HPDE6-E6E7 (cell line): ENCODE results near the gene ACTRT3.
"Not testable (repeated sequence)": the region's sequence is repeated elsewhere in the genome, so short reads cannot be mapped to it uniquely, and the experiment has no call there.

Source experiments
- DNase-seq: peaks from one replicate; pipeline ENCODE4 v3.0.0; 2011; ENCODE audit warnings: missing footprints; ENCODE audit errors: extremely low spot score

ACTRT3 gene

DNA sequence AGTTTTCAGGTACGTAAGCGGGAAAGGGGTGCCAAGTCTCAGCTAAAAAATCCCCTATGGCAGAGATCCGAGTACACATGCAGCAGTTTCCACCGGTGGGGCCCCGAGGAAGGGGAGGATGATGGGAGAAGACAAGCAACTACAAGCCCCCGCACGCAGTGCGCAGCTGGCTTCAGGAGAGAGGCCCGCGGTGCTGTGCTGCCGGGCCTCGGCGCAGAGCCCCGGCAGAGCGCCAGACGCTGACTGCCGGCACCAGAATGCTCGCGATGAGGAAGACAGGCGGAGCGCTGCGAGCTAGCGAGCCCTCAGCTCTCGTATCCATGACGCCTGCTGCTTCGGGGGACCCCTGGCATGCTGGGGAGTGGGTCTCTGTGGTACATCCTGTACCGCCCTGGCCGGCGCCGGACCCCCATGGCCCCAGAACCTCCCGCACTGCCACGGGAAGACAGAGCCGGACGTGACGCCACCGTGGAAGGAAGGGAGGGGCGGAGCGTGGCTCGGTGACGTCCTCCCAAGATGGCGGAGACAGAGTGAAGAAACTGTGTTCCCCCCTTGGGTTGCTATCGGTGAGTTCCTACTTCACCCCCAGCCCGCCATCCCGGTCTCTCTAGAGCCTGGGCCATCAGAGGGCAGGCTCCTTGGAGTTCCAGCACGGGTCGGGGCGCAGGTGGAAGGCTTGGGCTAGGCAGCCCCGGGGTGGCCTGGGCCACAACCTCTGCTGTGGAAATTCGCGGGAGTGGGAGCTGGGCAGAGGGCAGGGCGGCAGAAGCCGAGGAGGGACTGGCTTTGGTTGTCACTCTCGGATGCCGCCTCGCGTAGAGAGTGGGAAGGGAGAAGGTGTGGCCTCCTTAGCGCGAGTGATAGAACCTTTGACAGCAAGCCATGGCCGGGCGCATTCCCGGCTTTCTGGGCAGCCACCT is 3.8 kb upstream of the ACTRT3 start, which contains the start of gene MYNN:
Gene MYNN, plus strand, starts transcription at position 500 of the 920 bp plus-strand sequence. CDS start 900 bp downstream, outside the sequence.
- DNase-seq: no peak

DNA sequence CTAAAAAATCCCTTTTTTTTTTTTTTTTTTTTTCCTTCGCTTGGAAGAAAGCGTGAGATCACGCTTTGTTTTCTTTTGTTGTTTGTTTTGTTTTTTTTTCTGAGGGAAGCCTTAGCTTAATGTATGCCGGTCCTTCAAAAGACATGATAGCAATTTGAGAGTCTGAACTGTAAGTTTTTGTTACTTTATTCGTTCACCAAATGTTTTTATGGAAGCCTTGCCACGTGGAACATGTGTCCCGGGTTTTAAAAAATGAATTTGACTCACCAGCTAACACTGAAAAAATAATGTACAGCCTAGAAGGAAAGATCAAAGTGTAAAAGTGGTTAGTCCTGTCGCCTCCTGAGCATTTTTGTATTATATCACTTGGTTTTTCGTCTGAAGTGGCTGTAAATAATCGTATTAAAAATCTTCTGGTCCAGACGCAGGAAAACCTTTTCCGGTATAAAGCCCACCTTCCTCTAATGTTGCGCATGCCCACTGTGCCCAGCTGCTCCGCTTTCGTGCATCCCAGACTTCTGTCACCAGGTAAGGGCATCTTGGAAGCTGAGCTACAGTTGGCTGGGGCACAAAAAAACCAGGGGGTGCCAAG is 3.0 kb upstream of the ACTRT3 start:
- DNase-seq: no peak

DNA sequence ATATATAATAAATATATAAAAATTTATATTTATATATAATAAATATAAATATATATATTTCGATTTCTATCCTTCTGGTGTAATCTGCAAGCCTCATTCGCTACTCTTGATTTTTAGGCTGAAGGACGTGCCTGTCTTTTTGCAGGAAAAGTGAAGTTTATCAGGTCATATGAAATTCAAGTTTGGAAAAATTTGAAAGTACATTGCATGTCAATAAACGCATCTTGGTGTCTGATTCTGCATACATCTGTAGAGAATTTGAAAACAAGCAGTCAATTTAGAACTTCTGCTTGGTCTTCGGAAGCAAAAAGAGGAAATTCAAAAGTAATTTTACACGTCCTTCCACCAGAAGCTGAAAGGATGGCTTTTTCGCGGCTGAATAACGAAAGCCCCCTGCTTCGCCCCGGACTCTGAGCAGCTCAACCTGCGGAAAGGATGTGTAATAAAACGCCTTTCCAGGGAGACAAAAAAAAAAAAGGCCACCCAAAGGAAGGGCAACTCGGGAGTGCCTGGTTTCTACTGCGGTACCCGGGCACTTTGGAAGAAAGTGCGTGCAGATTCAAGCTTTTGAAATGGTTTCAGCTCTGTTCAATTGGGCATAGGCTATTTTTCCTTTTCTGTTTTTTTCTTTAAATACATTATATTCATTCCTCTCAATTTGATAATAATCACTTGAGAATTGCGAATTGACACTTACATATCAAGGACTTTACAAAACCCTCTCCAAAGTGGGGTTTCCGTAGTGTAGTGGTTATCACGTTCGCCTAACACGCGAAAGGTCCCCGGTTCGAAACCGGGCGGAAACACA is 2.3 kb upstream of the ACTRT3 start:
- DNase-seq: no peak

DNA sequence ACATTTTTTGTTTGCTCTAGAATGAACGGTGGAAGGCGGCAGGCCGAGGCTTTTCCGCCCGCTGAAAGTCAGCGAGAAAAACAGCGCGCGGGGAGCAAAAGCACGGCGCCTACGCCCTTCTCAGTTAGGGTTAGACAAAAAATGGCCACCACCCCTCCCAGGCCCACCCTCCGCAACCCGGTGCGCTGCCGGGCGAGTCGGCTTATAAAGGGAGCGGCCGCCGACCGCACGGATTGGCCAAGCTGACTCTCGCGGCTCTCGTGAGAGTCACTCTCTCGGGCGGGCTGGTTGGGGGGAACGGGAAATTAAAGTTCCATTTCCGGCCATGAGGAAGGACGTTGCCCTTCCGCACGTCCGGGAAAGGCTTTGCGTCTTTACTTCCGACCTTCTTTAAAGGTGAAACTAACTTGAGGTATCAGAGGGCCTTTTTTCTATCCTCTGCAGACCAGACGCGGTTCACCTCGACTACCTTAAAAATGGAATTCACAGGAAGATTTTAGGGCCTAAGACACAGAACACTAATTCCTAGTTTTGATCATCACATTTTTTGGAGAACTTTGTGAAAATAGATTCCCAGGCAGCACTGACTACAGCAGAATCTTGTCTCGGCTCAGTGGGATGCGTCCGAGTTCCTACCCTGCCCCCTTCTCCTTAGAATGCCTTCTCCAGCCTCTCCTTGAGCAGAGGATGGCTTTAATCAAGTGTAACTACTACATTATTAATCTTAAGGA is 4.3 kb downstream of the ACTRT3 start, which contains the start of gene TERC:
Gene TERC, minus strand, starts transcription at position 179 of the 731 bp plus-strand sequence.
- DNase-seq: no peak

DNA sequence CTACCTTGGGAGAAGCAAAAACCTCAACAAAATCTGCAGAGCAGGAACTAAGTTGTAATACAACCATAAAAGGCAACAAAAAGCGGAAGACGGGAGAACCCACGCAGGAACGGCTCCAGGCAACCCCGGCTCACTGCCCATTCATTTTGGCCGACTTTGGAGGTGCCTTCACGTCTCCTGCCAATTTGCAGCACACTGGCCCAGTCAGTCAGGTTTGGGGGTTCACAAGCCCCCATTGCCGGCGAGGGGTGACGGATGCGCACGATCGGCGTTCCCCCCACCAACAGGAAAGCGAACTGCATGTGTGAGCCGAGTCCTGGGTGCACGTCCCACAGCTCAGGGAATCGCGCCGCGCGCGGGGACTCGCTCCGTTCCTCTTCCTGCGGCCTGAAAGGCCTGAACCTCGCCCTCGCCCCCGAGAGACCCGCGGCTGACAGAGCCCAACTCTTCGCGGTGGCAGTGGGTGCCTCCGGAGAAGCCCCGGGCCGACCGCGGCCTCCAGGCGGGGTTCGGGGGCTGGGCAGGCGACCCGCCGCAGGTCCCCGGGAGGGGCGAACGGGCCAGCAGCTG is 5.0 kb downstream of the ACTRT3 start:
- DNase-seq: no peak

DNA sequence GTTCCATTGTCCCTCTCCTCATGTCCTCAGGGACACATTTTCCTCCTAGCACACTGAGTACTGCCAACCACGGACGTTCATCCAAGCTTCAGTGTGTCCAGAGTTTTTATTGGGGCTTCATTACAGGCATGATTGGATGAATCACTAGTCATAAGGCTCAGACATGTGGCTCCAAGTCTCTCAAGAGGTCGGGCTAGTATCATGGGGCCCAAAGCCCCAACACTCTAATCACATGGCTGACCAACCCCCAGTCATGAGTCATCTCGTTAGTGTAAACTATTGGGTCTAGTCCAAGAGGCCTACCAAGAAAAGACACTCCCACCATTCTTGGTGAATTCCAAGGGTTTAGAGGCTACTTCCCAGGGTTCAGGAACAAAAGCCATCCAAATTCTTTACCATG is 8.9 kb downstream of the ACTRT3 start:
- DNase-seq: no peak

DNA sequence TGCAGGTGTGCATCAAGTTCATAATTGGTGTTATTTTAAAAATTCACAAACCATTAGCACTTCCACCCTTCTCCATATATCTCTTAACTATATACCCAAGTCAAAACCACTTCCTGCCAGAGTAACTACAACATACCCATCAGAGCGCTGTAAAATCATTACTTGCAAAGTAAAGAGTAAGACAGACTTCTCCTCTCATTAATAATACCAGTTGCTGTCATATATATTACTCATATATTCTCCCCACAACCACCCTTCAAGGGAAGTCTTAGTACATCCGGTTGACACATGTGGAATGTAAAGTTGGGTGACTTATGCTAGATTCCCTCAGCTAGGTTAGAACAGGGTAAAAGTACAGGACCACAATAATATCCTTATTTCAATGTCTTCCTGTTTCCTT is 10.1 kb downstream of the ACTRT3 start:
- no peak for DNase-seq

DNA sequence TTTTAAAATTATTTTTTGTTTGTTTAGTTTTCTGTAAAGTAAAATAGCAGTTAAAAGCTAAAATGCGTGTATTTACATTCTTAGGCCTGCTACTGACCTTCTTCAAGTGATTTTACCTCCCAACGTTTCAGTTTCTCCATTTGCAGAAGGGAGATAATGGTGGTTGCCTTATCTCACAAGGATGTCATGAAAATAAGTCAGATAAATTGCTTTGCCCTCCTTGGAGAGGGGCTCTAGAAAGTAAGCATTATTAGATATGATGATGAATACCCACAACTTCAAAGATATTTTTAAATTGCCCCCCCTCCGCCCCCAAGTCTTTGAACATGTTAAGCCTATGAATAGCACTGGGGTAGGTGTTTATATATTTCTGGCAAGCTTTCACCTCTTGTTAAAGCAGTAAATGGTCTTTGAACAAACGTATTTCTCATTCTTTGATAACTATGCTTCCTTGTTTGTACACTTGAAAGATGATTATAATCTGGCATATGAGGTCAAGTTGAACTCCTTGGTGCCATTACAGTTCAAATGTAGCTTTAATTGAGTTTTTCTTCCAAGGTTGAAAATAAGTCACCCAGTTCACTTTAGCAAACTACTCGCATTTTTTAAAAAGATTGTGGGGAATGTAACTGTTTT is 10.9 kb downstream of the ACTRT3 start:
- DNase-seq: no peak

DNA sequence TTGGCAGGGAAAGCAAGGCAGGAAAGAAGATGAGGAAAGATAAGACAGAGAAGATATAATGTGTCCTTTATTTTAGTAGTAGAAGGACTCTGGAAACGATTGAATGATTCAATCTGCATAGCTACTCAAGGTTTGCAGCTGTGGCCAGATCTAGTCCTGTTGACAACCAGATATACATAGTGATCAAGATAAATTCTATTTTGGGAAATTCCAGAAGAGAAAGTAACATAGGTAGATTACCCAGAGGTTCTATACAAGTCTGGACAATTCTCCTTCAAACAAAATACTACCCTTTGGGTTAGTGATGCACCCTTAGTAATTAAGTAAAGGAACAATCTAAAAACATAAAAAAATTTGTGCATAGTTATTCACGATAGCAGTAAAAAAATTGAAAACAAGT is 13.9 kb downstream of the ACTRT3 start:
- DNase-seq: no peak

DNA sequence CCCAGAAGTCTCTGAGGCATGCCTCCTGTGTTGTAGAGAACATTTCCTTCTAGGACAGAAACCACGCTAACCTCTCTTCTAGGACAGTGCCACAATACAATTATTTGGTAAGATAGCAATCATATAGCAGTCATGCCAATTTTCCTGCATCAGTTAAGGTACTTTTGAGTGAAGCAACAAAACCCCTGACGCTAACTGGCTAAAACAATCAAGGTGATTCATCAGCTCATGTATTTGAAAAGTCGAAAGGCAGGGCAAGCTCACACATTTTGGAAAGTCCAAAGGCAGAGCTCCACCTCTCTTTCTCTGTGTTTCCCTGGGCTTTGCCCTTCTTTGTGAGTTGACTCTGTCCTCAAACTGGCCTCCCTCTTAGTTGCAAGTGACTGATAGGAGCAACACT is 14.7 kb downstream of the ACTRT3 start:
- DNase-seq: no peak

DNA sequence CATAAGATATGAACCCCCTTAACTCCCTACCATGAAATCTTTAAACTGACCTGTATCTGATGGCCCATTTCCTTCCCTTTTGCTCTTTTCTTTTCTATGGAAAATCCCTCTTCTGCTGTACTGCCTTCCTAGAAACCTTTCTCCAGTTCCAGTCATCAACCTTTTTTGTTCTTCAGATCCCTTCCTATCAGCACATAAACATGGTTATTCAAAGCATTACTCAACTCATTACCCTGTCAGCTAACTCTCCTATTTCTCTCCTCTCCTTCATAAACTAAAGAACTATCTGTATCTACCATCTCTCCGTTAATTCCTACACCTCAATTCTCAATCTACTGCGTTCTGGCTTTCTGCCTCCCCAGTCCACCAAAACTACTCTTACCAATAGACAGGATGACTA is 17.5 kb downstream of the ACTRT3 start:
- DNase-seq: no peak

DNA sequence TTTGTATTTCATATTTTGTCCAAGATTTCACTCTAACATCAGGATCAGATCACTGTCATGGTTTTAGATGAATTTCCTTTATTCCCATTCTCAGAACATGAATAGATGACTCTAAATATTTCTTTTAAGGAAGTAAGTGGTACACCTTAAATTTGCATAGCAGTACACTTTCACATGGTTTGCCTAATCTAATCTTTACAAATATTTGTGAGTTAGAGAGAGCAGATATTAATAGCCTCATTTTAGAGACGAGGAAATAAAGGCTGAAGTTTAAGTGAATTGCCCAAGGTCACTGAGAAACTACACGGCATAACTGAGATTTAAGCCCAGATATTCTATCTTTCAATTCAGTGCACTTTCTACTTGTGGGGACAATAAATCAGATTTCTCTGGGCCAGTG is 18.7 kb downstream of the ACTRT3 start:
- DNase-seq: no peak

DNA sequence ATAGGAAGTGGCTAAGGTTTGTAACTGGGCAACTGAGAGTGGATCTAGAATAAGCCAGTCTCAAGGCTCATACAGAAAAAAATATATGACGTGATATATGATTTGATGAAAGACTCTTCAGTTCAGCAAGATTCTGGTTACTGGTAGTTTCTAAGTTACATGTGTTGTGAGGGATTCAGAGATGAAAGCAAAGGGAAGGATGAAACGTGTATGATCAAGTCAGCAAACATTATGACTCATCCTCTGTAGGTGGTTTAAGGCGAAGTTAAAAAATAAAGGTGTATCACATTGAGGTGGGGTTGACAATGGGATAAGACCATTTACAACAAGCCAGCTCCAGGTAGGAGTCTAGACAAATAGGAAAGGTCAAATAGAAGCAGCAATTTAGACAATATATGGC is 20.7 kb downstream of the ACTRT3 start:
- no peak for DNase-seq

DNA sequence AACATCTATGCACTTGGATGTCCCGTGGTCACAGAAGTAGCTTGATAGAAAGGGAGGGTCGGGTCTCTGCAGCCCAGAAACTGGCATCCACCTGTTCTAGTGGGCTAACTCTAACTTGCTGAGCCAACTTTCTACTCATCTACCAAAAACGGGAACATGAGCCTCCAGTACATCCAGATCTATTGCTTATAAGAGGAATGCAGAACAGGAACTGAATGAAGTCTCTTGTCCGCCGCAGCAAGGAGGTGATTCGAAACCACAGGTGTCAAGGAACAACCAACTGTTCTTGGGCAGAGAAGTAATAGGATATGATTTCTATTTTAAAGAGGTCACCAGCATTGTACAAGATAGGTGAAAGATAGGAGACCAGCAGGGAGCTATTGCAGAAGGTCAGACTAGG is 22.4 kb downstream of the ACTRT3 start:
- no peak for DNase-seq

DNA sequence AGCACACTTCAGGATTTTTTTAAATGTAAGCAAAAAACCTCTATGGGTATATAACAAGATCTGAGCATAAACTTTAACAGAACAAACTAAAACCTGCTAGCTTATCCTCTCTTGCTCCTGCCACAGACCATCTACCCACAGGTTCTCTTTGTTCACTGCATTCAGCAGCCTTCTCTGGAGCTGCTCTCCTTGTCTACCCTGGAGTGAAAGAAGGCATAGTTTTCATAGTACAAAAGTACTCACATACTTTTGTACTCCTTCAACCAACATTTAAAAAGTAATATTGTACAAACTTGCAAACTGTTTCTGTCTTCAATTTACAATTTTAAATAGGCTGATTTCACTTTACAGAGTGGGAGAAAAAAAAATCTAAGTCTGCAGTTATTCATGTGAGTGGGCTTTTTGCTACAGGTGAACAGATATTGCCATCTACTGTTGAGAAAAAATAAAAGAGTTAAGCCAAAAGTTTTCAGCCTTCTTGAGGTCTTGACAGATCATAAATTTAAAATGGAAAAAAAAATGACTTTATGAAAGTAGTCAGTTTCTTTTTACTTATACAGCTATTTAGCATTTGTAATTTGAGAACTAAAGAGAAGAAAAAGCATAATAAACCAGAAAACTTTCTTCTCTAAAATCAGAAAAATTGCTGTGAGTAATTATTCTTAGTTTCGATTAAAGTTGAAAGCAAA is 24.9 kb downstream of the ACTRT3 start:
- DNase-seq: no peak

DNA sequence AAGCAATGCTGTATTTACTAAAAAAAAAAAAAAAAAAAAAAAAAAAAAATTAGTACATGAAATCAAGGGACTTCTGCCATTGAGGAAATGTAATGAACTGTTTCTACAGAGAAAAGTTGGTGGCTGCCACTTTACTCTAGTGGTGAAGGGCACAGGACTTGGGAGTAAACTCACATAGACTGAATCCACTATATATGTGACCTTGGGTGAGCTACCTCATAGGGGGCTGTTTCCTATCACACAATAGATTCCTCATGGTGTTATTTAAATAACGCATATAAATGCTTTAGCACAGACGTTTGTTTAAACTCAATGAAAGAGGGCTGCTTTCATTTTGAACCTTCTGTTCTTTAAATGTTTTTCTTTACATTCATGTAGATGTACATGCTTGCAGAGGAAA is 30.3 kb downstream of the ACTRT3 start:
- no peak for DNase-seq

DNA sequence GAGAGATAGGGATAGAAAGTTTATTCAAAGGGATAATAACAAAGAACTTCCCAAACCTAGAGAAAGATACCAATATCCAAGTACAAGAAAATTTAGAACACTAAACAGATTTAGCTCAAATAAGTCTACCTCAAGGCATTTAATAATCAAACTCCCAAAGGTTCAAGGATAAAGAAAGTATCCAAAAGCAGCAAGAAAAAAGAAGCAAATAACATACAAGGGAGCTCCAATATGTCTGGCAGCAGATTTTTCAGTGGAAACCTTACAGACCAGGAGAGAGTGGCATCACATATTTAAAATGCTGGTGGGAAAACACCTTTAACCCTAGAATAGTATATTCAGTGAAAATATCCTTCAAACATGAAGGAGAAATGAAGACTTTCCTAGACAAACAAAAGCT is 37.5 kb downstream of the ACTRT3 start:
- not testable (repeated sequence) for DNase-seq

DNA sequence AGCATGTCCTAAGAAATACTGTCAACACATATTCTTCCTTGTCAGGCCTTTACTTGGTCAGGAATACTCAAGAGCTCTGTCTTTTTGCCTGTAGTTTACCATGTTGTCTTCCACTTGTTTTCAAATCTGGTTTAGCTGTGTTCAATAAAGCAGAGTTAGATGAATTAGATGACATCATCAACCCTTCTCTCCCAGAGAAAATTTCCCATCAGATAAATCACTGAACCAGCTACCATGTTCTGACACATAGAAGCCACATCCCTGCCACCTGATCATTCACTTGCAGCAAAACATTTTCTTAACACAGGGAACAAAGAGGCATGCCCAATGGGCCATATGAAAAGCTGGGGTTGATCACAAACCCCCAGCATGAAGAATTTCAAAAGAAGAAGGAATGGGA is 46.6 kb downstream of the ACTRT3 start:
- DNase-seq: no peak

DNA sequence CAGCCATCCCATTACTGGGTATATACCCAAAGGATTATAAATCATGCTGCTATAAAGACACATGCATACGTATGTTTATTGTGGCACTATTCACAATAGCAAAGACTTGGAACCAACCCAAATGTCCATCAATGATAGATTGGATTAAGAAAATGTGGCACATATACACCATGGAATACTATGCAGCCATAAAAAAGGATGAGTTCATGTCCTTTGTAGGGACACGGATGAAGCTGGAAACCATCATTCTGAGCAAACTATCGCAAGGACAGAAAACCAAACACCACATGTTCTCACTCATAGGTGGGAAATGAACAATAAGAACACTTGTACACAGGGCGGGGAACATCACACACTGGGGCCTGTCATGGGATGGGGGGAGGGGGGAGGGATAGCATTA is 50.9 kb downstream of the ACTRT3 start:
- not testable (repeated sequence) for DNase-seq
